PFSK-1 (cell line): ENCODE measurements around the gene TMC6.

ENCODE experiments used
- FOXP2 ChIP-seq: optimal IDR thresholded peaks from 2 replicates; pipeline ENCODE3; 2011; ENCODE audit warnings: borderline replicate concordance, control low read depth, inconsistent platforms; ENCODE audit not compliant: insufficient read depth; ENCODE audit errors: extremely low read length, extremely low read depth
- POLR2AphosphoS5 ChIP-seq: IDR thresholded peaks from 2 replicates; pipeline ENCODE4 v1.6.1; 2012; ENCODE audit warnings: low read depth, mild to moderate bottlenecking, control low read depth, low read length, moderate library complexity
- SIN3A ChIP-seq: IDR thresholded peaks from 2 replicates; pipeline ENCODE4 v1.6.1; 2012; ENCODE audit warnings: mild to moderate bottlenecking, low read length, moderate library complexity, borderline replicate concordance; ENCODE audit not compliant: insufficient read depth
- TAF1 ChIP-seq: IDR thresholded peaks from 2 replicates; pipeline ENCODE4 v1.6.1; 2012; ENCODE audit warnings: low read length, control low read depth, borderline replicate concordance; ENCODE audit not compliant: insufficient read depth
- TF ChIP-seq, protein P1 (sequence below), 2 experiments: IDR thresholded peaks; 2 replicates each; pipeline versions ENCODE4 v1.6.1 to v1.8.0; 2011 to 2012; ENCODE audit warnings: low read depth in 2 of 2, low read length in 2 of 2, control low read depth in 1 of 2, inconsistent platforms in 1 of 2, mild to moderate bottlenecking in 1 of 2, moderate library complexity in 1 of 2; ENCODE audit not compliant: insufficient read depth in 1 of 2

DNA sequence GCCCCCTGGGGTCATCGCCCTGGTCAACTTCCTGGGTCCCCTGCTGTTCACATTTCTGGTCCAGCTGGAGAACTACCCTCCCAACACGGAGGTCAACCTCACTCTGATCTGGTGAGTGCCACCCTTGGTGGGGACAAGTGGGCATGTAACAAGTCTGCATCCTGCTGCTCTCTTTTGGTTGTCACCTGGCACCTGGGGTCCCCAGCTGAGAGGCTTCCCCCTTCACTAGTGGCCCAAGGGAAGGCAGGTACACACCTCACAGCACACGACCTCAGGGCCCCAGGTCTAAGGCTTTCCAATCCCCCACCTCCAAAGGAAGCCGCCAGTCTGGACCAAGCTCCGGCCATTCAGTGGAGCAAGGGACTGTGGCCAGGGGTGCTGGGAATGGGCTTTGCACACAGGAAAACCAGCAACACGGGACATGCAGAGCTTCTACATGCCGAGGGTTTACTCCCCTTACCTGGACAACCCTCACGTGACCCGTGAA is 6.4 kb upstream of the TMC6 start:
- TF ChIP-seq, protein P1, sequence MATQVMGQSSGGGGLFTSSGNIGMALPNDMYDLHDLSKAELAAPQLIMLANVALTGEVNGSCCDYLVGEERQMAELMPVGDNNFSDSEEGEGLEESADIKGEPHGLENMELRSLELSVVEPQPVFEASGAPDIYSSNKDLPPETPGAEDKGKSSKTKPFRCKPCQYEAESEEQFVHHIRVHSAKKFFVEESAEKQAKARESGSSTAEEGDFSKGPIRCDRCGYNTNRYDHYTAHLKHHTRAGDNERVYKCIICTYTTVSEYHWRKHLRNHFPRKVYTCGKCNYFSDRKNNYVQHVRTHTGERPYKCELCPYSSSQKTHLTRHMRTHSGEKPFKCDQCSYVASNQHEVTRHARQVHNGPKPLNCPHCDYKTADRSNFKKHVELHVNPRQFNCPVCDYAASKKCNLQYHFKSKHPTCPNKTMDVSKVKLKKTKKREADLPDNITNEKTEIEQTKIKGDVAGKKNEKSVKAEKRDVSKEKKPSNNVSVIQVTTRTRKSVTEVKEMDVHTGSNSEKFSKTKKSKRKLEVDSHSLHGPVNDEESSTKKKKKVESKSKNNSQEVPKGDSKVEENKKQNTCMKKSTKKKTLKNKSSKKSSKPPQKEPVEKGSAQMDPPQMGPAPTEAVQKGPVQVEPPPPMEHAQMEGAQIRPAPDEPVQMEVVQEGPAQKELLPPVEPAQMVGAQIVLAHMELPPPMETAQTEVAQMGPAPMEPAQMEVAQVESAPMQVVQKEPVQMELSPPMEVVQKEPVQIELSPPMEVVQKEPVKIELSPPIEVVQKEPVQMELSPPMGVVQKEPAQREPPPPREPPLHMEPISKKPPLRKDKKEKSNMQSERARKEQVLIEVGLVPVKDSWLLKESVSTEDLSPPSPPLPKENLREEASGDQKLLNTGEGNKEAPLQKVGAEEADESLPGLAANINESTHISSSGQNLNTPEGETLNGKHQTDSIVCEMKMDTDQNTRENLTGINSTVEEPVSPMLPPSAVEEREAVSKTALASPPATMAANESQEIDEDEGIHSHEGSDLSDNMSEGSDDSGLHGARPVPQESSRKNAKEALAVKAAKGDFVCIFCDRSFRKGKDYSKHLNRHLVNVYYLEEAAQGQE (IDR thresholded peaks at IDR 0.05; ENCODE audit: insufficient read depth in 1 of 2, low read depth in 2 of 2, low read length in 2 of 2) = no peak
- TF ChIP-seq POLR2AphosphoS5 = no peak
- no peak for TF ChIP-seq SIN3A
- no peak for TF ChIP-seq TAF1
- no peak for TF ChIP-seq FOXP2
